ENCODE data around the gene KRTAP10-7.
"Not testable (repeated sequence)": the region's sequence is repeated elsewhere in the genome, so short reads cannot be mapped to it uniquely, and the experiment has no call there.

Gene KRTAP10-7

DNA sequence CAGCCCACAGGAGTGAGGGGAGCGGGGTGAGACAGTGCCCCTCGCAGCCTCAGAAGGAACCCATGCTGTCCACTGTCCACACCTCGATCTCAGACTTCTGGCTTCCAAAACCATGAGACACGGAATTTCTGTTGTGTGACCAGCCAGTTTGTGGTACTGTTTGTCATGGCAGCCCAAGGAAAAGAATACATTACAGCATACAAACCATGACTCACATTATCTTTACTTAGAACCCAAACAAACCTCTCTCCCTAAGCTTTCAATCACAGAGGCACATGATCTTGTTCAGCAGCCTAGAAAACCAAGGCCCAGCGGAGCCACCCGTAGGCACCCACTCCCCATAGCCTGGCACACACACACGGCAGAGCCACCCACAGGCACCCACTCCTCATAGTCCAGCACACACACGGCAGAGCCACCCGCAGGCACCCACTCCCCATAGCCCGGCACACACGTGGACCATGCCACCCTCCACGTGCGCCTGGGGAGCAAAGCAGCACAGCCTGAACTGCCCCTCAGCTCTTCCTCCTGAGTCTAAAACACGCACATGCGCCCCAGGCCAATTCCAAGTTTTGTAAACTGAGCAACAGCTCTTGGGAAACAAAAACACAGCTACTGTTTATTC, 27.3 kb upstream of the KRTAP10-7 start:
- Histone ChIP-seq H3K27me3 (ENCODE audit: insufficient read depth, low read length, poor library complexity, severe bottlenecking) (no peaks in the 10 kb centered on the region), H4K20me1 (ENCODE audit: insufficient read depth, low read length, poor library complexity, severe bottlenecking) (no peaks in the 10 kb centered on the region), H2AFZ (ENCODE audit: low read length) (no peak overlapping the region), H3F3A (ENCODE audit: low read depth) (no peaks in the 10 kb centered on the region), H3K4me2 (ENCODE audit: low read depth, low read length, poor library complexity, severe bottlenecking) (no peak overlapping the region), H3K9me3 (ENCODE audit: insufficient read depth, low read depth, low read length) (no peaks in the 10 kb centered on the region; the same call in 1 of the 2 replicates), H3K9me2 (replicated peaks; ENCODE audit: low read depth, low read length) (no peaks in the 10 kb centered on the region), H3K4me3 (ENCODE audit: low read length, poor library complexity, severe bottlenecking) (no peak overlapping the region), H3K9ac (ENCODE audit: low read depth, low read length, poor library complexity, severe bottlenecking) (no peak overlapping the region), H3K36me3 (ENCODE audit: insufficient read depth, low read length) (no peaks in the 10 kb centered on the region), H3K79me2 (ENCODE audit: insufficient read depth, low read length) (no peaks in the 10 kb centered on the region), H3K4me1 (ENCODE audit: insufficient read depth, low read length, poor library complexity, severe bottlenecking) (no peaks in the 10 kb centered on the region)
- TF ChIP-seq, protein P1, sequence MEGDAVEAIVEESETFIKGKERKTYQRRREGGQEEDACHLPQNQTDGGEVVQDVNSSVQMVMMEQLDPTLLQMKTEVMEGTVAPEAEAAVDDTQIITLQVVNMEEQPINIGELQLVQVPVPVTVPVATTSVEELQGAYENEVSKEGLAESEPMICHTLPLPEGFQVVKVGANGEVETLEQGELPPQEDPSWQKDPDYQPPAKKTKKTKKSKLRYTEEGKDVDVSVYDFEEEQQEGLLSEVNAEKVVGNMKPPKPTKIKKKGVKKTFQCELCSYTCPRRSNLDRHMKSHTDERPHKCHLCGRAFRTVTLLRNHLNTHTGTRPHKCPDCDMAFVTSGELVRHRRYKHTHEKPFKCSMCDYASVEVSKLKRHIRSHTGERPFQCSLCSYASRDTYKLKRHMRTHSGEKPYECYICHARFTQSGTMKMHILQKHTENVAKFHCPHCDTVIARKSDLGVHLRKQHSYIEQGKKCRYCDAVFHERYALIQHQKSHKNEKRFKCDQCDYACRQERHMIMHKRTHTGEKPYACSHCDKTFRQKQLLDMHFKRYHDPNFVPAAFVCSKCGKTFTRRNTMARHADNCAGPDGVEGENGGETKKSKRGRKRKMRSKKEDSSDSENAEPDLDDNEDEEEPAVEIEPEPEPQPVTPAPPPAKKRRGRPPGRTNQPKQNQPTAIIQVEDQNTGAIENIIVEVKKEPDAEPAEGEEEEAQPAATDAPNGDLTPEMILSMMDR (conservative IDR thresholded peaks at IDR 0.05; ENCODE audit: low read length): no peak
- no peak for TF ChIP-seq EZH2phosphoT487 (IDR thresholded peaks at IDR 0.05; ENCODE audit: borderline replicate concordance)

DNA sequence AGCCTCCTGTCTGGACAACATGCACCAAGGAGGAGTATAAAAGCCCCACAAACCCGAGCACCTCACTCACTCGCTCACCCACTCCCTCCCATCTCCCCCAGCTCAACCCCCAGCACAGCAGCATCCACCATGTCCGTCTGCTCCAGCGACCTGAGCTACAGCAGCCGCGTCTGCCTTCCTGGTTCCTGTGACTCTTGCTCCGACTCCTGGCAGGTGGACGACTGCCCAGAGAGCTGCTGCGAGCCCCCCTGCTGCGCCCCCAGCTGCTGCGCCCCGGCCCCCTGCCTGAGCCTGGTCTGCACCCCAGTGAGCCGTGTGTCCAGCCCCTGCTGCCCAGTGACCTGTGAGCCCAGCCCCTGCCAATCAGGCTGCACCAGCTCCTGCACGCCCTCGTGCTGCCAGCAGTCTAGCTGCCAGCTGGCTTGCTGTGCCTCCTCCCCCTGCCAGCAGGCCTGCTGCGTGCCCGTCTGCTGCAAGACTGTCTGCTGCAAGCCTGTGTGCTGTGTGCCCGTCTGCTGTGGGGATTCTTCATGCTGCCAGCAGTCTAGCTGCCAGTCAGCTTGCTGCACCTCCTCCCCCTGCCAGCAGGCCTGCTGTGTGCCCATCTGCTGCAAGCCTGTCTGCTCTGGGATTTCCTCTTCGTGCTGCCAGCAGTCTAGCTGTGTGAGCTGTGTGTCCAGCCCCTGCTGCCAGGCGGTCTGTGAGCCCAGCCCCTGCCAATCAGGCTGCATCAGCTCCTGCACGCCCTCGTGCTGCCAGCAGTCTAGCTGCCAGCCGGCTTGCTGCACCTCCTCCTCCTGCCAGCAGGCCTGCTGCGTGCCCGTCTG, 26.6 kb upstream of the KRTAP10-7 start, which contains the start of gene KRTAP10-4:
Gene KRTAP10-4 (plus strand): TSS at position 100 of the 827 bp plus-strand sequence. CDS start 30 bp downstream, at position 130.
- not testable (repeated sequence) for H4K20me1 ChIP-seq (ENCODE audit: insufficient read depth, low read length, poor library complexity, severe bottlenecking); H3K4me2 ChIP-seq (ENCODE audit: low read depth, low read length, poor library complexity, severe bottlenecking); H3K79me2 ChIP-seq (ENCODE audit: insufficient read depth, low read length); H3K27me3 ChIP-seq (ENCODE audit: insufficient read depth, low read length, poor library complexity, severe bottlenecking); H3K36me3 ChIP-seq (ENCODE audit: insufficient read depth, low read length); H3K9me3 ChIP-seq (ENCODE audit: insufficient read depth, low read depth, low read length); H3K4me1 ChIP-seq (ENCODE audit: insufficient read depth, low read length, poor library complexity, severe bottlenecking); H3K9me2 ChIP-seq (replicated peaks; ENCODE audit: low read depth, low read length); H3F3A ChIP-seq (ENCODE audit: low read depth); H3K4me3 ChIP-seq (ENCODE audit: low read length, poor library complexity, severe bottlenecking); H3K9ac ChIP-seq (ENCODE audit: low read depth, low read length, poor library complexity, severe bottlenecking); H2AFZ ChIP-seq (ENCODE audit: low read length)

DNA sequence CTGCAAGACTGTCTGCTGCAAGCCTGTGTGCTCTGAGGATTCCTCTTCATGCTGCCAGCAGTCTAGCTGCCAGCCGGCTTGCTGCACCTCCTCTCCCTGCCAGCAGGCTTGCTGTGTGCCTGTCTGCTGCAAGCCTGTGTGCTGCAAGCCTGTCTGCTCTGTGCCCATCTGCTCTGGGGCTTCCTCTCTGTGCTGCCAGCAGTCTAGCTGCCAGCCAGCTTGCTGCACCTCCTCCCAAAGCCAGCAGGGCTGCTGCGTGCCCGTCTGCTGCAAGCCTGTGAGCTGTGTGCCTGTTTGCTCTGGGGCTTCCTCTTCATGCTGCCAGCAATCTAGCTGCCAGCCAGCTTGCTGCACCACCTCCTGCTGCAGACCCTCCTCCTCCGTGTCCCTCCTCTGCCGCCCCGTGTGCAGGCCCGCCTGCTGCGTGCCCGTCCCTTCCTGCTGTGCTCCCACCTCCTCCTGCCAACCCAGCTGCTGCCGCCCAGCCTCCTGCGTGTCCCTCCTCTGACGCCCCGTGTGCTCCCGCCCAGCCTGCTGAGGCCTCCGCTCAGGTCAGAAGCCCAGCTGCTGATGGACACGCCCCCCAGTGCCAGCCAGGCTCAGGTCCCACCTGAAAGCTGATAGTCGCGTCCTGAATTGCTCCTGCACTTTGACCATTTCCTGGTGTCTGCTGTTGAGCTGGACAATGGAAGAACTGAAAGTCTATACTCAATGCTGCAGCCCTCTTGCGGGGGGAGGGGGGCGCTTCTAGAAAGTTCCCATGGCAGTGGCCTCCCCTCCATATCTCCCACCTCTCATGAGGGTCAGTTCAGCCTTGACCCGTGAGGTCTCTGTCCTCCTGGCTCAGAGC, 25.7 kb upstream of the KRTAP10-7 start:
- H3K36me3 ChIP-seq (ENCODE audit: insufficient read depth, low read length): no peaks in the 10 kb centered on the region
- H3K79me2 ChIP-seq (ENCODE audit: insufficient read depth, low read length): no peaks in the 10 kb centered on the region

More for the DNA sequence above, 25.7 kb upstream of the KRTAP10-7 start:
- Histone ChIP-seq H3K9ac (ENCODE audit: low read depth, low read length, poor library complexity, severe bottlenecking) (no peak overlapping the region), H3K4me2 (ENCODE audit: low read depth, low read length, poor library complexity, severe bottlenecking) (no peak overlapping the region), H3F3A (ENCODE audit: low read depth) (no peaks in the 10 kb centered on the region), H3K9me2 (replicated peaks; ENCODE audit: low read depth, low read length) (no peaks in the 10 kb centered on the region), H4K20me1 (ENCODE audit: insufficient read depth, low read length, poor library complexity, severe bottlenecking) (no peaks in the 10 kb centered on the region), H3K4me1 (ENCODE audit: insufficient read depth, low read length, poor library complexity, severe bottlenecking) (no peaks in the 10 kb centered on the region), H2AFZ (ENCODE audit: low read length) (no peak overlapping the region), H3K9me3 (ENCODE audit: insufficient read depth, low read depth, low read length) (no peaks in the 10 kb centered on the region; the same call in 1 of the 2 replicates), H3K27me3 (ENCODE audit: insufficient read depth, low read length, poor library complexity, severe bottlenecking) (no peaks in the 10 kb centered on the region), H3K4me3 (ENCODE audit: low read length, poor library complexity, severe bottlenecking) (no peak overlapping the region)
- no peak for TF ChIP-seq EZH2phosphoT487 (IDR thresholded peaks at IDR 0.05; ENCODE audit: borderline replicate concordance)

Data from Loucy (cell line).